Measurements from ENCODE around the gene FXYD6. TPM values are rescaled to one million over a fixed set of nuclear protein-coding genes. Genes with fewer than 3 reads are reported as not detected.

The FXYD6 gene
- polyA plus RNA-seq, 2 of the 4 experiments (the other 2 are of a cell fraction), result 0.26 to 0.49 TPM

DNA sequence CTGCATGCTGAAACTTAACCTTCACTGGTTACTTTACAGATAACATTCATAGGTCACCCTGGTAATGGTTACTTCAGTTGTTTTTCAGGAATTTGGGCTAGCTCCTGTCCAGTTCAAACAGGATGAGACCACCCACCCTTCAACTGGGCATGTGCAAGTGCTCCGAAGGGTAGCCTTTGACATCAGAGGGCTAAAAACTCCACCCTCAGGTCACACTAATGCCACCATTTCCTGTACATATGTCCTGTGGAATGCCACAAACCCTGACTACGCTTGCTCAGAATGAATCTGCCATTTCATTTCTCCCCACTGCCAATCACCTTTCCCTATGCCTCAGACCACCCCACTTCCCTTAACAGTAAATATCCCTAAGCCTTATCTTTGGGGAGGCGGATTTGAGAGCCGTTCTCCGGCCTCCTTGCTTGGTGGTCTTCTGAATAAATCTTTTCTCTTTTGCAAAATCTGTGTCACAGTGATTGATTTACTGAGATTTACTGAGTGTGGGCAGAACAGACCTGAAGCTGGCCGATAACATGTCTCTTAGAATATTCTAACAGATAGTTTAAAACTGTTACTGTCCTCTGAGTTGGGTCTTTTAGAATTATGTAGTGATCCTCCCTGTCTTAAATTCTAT is 26.6 kb downstream of the FXYD6 start:
- Histone ChIP-seq H3K9me3 (peaks cover 5% of the 10 kb centered on the region; the same call in 1 of the 3 replicates), H3K4me2 (no peak overlapping the region), H3K4me1 (no peaks in the 10 kb centered on the region), H3K27ac (no peak overlapping the region), H3K4me3 (no peak overlapping the region)
- ChIA-PET POLR2A (no interaction called here), CTCF (interaction anchor here (1.9 kb wide), 1 partner anchor 97 kb away, joined by 7 read pairs; no protein-coding TSS in a partner anchor)
- ATAC-seq (no peak), FAIRE-seq (no peak), DNase-seq (ENCODE audit: low read depth in 1 of 2, low spot score in 1 of 2) (no peak)
- TF ChIP-seq FOSL2 (IDR thresholded peaks at IDR 0.05) (no peak), FOSL2 (CRISPR knock-in tag; IDR thresholded peaks at IDR 0.05) (no peak), MAFK (IDR thresholded peaks at IDR 0.05; ENCODE audit: partially characterized antibody) (no peak), SMC3 (IDR thresholded peaks at IDR 0.05) (no peak)
- TF ChIP-seq, protein P1, sequence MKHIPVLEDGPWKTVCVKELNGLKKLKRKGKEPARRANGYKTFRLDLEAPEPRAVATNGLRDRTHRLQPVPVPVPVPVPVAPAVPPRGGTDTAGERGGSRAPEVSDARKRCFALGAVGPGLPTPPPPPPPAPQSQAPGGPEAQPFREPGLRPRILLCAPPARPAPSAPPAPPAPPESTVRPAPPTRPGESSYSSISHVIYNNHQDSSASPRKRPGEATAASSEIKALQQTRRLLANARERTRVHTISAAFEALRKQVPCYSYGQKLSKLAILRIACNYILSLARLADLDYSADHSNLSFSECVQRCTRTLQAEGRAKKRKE (CRISPR knock-in tag; IDR thresholded peaks at IDR 0.05; ENCODE audit: low read depth), result no peak
- 70% methylated on average over 6 of the region's 6 CpGs for WGBS (ENCODE audit: missing lambda C conversion rate)

DNA sequence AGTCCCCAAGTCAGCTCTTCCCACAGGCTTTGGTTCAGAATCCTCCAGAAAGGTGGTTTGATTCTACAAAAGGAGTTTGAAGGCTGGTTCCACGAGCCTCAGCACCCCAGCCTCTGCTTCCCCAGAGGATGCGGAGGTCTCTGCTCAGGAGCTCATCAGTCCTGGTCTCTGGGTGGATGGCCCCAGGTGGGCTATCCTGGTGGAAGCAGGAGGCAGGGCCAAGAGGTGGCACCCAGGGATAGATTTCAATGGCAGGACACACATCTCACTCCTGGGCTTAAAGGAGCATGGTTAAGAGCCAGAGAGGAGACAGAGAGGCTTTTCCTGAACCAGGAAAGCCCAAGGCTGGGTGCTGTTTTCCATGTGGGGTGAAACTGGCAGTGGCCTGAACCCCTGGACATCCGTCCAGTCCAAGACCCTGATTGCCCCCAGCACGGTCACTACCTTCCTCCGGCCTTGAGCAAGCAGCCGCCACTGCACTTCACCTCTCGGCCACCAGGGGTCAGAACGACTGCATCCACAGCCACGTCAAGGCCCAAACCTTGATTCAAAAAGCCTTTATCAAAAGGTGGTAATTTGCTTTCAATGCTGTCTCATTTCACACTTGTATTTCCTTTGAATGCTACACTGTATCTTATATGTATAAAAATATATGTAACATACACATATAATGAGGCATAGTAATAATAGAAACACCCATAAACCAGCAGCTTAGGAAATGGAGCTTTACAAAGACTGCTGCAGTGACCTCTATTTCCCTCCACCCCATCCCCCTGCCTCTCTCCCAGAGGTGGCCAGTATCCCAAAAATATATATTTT is 32.6 kb downstream of the FXYD6 start:
- Histone ChIP-seq H3K4me2 (no peak overlapping the region), H3K9me3 (no peaks in the 10 kb centered on the region), H3K27ac (no peak overlapping the region), H3K4me3 (no peak overlapping the region), H3K4me1 (no peaks in the 10 kb centered on the region)
- ChIA-PET CTCF (interaction anchor here (0.6 to 7.8 kb wide), 31 partner anchors 10 to 575 kb away, joined by 3 to 192 read pairs (median 4); partner anchors contain the start of genes FXYD2 and FXYD6), POLR2A (interaction anchor here (1.0 kb wide), 1 partner anchor 103 kb away, joined by 5 read pairs; no protein-coding TSS in a partner anchor)
- TF ChIP-seq, protein P2, sequence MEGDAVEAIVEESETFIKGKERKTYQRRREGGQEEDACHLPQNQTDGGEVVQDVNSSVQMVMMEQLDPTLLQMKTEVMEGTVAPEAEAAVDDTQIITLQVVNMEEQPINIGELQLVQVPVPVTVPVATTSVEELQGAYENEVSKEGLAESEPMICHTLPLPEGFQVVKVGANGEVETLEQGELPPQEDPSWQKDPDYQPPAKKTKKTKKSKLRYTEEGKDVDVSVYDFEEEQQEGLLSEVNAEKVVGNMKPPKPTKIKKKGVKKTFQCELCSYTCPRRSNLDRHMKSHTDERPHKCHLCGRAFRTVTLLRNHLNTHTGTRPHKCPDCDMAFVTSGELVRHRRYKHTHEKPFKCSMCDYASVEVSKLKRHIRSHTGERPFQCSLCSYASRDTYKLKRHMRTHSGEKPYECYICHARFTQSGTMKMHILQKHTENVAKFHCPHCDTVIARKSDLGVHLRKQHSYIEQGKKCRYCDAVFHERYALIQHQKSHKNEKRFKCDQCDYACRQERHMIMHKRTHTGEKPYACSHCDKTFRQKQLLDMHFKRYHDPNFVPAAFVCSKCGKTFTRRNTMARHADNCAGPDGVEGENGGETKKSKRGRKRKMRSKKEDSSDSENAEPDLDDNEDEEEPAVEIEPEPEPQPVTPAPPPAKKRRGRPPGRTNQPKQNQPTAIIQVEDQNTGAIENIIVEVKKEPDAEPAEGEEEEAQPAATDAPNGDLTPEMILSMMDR (IDR thresholded peaks at IDR 0.05), result peak; percentile 71
- TF ChIP-seq RAD21 (conservative IDR thresholded peaks at IDR 0.05 in 1 of 2, IDR thresholded peaks at IDR 0.05 in 1 of 2) (peak; percentile 70 to 78), SMC3 (IDR thresholded peaks at IDR 0.05) (peak; percentile 84), ZC3H11A (IDR thresholded peaks at IDR 0.05) (no peak)
- ATAC-seq (peak; percentile 75 to 85; a peak in 5 of 6 replicates), FAIRE-seq (no peak), DNase-seq (ENCODE audit: low read depth in 1 of 2, low spot score in 1 of 2) (peak; percentile 18 to 64)
- WGBS (ENCODE audit: missing lambda C conversion rate), result 6% methylated on average over 7 of the region's 9 CpGs

DNA sequence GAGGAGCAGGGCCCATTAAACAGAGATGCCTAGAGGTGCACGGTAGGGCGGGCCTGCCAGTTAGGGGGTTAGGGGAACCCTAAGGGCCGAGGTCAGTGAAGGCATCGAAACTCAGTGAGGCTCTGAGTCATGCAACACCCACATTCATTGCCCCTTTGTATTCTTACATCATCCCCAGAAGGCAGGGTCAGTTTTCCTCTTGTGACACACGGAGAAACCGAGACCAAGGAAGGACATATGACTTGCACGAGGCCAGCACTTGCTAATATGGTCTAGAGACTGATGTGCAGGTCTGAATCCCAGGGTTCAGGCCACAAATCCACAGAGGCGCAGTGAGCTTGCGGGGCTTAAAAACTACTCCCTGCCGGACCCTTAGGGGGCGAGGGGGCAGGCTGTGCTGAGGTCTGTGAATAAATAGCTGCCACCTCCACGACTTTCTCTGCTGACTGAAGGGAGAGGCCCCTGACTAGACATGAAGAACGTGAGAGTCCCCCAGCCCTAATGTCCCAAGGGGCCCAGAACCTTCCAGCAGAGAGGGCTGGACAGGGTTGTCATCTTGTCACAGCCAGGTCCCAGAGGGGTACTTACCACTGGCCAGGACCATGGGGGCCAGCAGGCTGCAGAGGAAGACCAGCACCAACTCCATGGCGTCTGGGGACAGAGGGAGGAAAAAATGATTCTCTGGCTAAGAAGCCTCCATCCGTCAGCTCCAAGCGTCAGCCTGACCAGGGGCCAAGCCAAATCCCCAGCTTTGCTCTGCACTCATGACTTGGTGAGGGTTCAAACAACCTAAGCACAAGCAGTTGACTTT is 34.1 kb downstream of the FXYD6 start:
- CTCF ChIA-PET, result interaction anchor here (1.0 to 7.8 kb wide), 12 partner anchors 9 to 356 kb away, joined by 3 to 192 read pairs (median 8); partner anchors contain the start of gene FXYD2
- Histone ChIP-seq H3K4me1 (no peaks in the 10 kb centered on the region), H3K4me3 (no peak overlapping the region), H3K4me2 (no peak overlapping the region), H3K9me3 (no peaks in the 10 kb centered on the region), H3K27ac (no peak overlapping the region)
- ATAC-seq (no peak), DNase-seq (ENCODE audit: low read depth in 1 of 2, low spot score in 1 of 2) (no peak), FAIRE-seq (no peak)
- POLR2A ChIA-PET, result no interaction called here
- 62% methylated on average over 16 of the region's 16 CpGs for WGBS (ENCODE audit: missing lambda C conversion rate)
- TF ChIP-seq CBX8 (IDR thresholded peaks at IDR 0.05) (no peak), JUN (IDR thresholded peaks at IDR 0.05) (no peak), MAZ (IDR thresholded peaks at IDR 0.05; ENCODE audit: borderline replicate concordance, low read depth, low read length) (no peak), NR3C1 (IDR thresholded peaks at IDR 0.05) (no peak), RAD21 (conservative IDR thresholded peaks at IDR 0.05 in 1 of 2, IDR thresholded peaks at IDR 0.05 in 1 of 2) (no peak), FOSL2 (IDR thresholded peaks at IDR 0.05) (no peak), FOSL2 (CRISPR knock-in tag; IDR thresholded peaks at IDR 0.05) (no peak), HOXB5 (CRISPR knock-in tag; IDR thresholded peaks at IDR 0.05) (no peak), HEYL (CRISPR knock-in tag; IDR thresholded peaks at IDR 0.05) (no peak), PHF8 (IDR thresholded peaks at IDR 0.05; ENCODE audit: borderline replicate concordance, low read depth) (no peak), EHF (CRISPR knock-in tag; IDR thresholded peaks at IDR 0.05) (no peak), KDM5A (IDR thresholded peaks at IDR 0.05) (no peak), RCOR1 (IDR thresholded peaks at IDR 0.05; ENCODE audit: low read depth, low read length) (no peak)
- TF ChIP-seq, protein P3, sequence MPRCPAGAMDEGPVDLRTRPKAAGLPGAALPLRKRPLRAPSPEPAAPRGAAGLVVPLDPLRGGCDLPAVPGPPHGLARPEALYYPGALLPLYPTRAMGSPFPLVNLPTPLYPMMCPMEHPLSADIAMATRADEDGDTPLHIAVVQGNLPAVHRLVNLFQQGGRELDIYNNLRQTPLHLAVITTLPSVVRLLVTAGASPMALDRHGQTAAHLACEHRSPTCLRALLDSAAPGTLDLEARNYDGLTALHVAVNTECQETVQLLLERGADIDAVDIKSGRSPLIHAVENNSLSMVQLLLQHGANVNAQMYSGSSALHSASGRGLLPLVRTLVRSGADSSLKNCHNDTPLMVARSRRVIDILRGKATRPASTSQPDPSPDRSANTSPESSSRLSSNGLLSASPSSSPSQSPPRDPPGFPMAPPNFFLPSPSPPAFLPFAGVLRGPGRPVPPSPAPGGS (IDR thresholded peaks at IDR 0.05), result no peak
- TF ChIP-seq, protein P4, sequence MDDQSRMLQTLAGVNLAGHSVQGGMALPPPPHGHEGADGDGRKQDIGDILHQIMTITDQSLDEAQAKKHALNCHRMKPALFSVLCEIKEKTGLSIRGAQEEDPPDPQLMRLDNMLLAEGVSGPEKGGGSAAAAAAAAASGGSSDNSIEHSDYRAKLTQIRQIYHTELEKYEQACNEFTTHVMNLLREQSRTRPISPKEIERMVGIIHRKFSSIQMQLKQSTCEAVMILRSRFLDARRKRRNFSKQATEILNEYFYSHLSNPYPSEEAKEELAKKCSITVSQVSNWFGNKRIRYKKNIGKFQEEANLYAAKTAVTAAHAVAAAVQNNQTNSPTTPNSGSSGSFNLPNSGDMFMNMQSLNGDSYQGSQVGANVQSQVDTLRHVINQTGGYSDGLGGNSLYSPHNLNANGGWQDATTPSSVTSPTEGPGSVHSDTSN (IDR thresholded peaks at IDR 0.05), result no peak
- TF ChIP-seq, protein P2 (IDR thresholded peaks at IDR 0.05), result no peak
- TF ChIP-seq, protein P5, sequence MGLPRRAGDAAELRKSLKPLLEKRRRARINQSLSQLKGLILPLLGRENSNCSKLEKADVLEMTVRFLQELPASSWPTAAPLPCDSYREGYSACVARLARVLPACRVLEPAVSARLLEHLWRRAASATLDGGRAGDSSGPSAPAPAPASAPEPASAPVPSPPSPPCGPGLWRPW (IDR thresholded peaks at IDR 0.05), result no peak
